Parathyroid adenoma (tissue), 2 donors: ENCODE results near the gene NSD1.

ENCODE experiments used
- H2AFZ ChIP-seq: fragments of 300-600 bp; sonication (generic); one replicate; pipeline ENCODE4 v1.7.0; 2017; ENCODE audit warnings: antibody characterized with exemption, mild to moderate bottlenecking
- H3K27ac ChIP-seq: fragments of 300-600 bp; sonication (generic); one replicate; pipeline ENCODE4 v1.7.0; 2017
- H3K27me3 ChIP-seq: fragments of 300-600 bp; sonication (generic); one replicate; pipeline ENCODE4 v1.7.0; 2017; ENCODE audit warnings: low read length; ENCODE audit not compliant: control insufficient read depth, insufficient read depth
- H3K36me3 ChIP-seq: fragments of 300-600 bp; sonication (generic); one replicate; pipeline ENCODE4 v1.7.0; 2017; ENCODE audit warnings: low read length; ENCODE audit not compliant: control insufficient read depth, insufficient read depth
- H3K4me1 ChIP-seq: fragments of 300-600 bp; sonication (generic); one replicate; pipeline ENCODE4 v1.7.0; 2017; ENCODE audit warnings: control low read depth
- H3K4me2 ChIP-seq: fragments of 300-600 bp; sonication (generic); one replicate; pipeline ENCODE4 v1.7.0; 2017; ENCODE audit warnings: low read length
- H3K4me3 ChIP-seq: fragments of 300-600 bp; sonication (generic); one replicate; pipeline ENCODE4 v1.7.0; 2017; ENCODE audit warnings: low read depth, low read length
- H3K79me2 ChIP-seq: fragments of 300-600 bp; sonication (generic); one replicate; pipeline ENCODE4 v1.7.0; 2017; ENCODE audit warnings: control low read depth
- H3K9ac ChIP-seq: fragments of 300-600 bp; sonication (generic); one replicate; pipeline ENCODE4 v1.7.0; 2017; ENCODE audit warnings: mild to moderate bottlenecking
- H3K9me3 ChIP-seq: fragments of 300-600 bp; sonication (generic); one replicate; pipeline ENCODE4 v1.7.0; 2017; ENCODE audit warnings: low read length; ENCODE audit not compliant: control insufficient read depth
- CTCF ChIP-seq: fragments of 300-600 bp; sonication (generic); IDR thresholded peaks from one replicate; pipeline ENCODE4 v1.7.0; 2017; ENCODE audit warnings: antibody characterized with exemption, mild to moderate bottlenecking
- donor health status: primary hyperparathyroidism.

Gene NSD1

DNA sequence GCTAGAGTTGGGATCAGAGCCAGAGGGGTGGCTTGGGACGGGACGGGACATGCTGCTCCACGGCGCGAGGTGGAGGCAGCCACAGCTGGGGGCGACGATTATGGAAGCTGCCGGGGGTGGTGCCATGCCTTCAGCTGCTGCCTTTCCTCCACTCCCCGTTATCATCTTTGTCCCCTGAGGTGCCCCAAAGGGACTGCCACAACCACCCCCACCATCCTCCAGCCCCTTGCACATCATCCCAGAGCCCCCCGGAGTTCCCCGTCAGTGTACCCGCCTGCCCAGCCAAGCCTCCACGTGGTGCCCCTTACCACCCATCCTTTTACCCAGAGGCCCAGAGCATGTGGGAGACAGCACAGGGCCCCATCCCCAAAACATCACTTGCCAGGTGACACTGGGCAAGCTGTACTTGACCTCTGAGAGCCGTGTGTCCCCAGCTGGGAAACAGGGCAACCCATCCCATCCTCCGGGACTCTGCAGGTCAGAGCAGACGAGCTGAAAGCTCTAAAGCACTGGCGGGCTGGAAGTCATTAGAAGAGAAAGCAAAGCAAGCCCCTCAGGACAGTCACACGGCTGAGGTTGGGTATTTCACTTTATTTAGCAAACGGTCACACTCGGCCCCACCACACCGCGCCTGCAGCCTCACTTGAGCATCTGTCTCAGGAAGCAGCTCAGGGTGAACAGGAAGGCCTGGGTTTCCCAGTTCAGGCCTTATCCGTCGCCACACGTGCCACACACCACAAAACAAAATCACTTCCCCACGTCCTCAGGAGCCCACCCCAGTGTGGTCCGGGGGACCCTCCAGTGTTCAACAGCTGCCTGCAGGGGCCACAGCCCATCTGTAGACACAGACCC, 197.6 kb downstream of the NSD1 start:
- no peak overlapping the region for H3K27ac ChIP-seq
- no peak overlapping the region for H3K4me3 ChIP-seq
- H3K9ac ChIP-seq, result no peak overlapping the region
- H3K4me1 ChIP-seq, result no peaks in the 10 kb centered on the region
- TF ChIP-seq CTCF, result no peak
- no peaks in the 10 kb centered on the region for H3K27me3 ChIP-seq
- H3K9me3 ChIP-seq, result no peaks in the 10 kb centered on the region
- H3K4me2 ChIP-seq, result no peak overlapping the region
- H3K79me2 ChIP-seq, result peaks cover 17% of the 10 kb centered on the region
- no peaks in the 10 kb centered on the region for H3K36me3 ChIP-seq
- H2AFZ ChIP-seq, result no peak overlapping the region

GRCh38 chr5:177332031-177332895, 198.7 kb downstream of the NSD1 start:
- no peak for TF ChIP-seq CTCF

GRCh38 chr5:177332896-177333260, 199.3 kb downstream of the NSD1 start:
- H3K27me3 ChIP-seq, result no peaks in the 10 kb centered on the region
- peaks cover 24% of the 10 kb centered on the region for H3K79me2 ChIP-seq
- H2AFZ ChIP-seq, result no peak overlapping the region
- no peak overlapping the region for H3K27ac ChIP-seq
- no peak overlapping the region for H3K4me3 ChIP-seq
- no peaks in the 10 kb centered on the region for H3K4me1 ChIP-seq
- TF ChIP-seq CTCF, result no peak
- no peaks in the 10 kb centered on the region for H3K36me3 ChIP-seq
- no peaks in the 10 kb centered on the region for H3K9me3 ChIP-seq
- no peak overlapping the region for H3K4me2 ChIP-seq
- no peak overlapping the region for H3K9ac ChIP-seq

More at GRCh38 chr5:177332031-177332895, 198.7 kb downstream of the NSD1 start:
- Histone ChIP-seq H3K36me3 (no peaks in the 10 kb centered on the region), H3K4me1 (no peaks in the 10 kb centered on the region), H2AFZ (no peak overlapping the region), H3K9me3 (no peaks in the 10 kb centered on the region), H3K4me3 (no peak overlapping the region), H3K27ac (no peak overlapping the region), H3K4me2 (no peak overlapping the region), H3K9ac (no peak overlapping the region), H3K27me3 (no peaks in the 10 kb centered on the region), H3K79me2 (peaks cover 23% of the 10 kb centered on the region)

- Histone ChIP-seq H3K4me1 (no peaks in the 10 kb centered on the region), H3K79me2 (peaks cover 29% of the 10 kb centered on the region), H3K27ac (no peak overlapping the region), H3K9ac (no peak overlapping the region), H2AFZ (no peak overlapping the region), H3K9me3 (no peaks in the 10 kb centered on the region), H3K4me2 (no peak overlapping the region), H3K4me3 (no peak overlapping the region), H3K27me3 (no peaks in the 10 kb centered on the region), H3K36me3 (no peaks in the 10 kb centered on the region)
- no peak for TF ChIP-seq CTCF
Observed at GRCh38 chr5:177333420-177334154, 200.0 kb downstream of the NSD1 start.
